ENCODE measurements around the gene LRRC4C.

The LRRC4C gene

GRCh38 chr11:41459465-41460401, at the start of gene LRRC4C:
Gene LRRC4C (minus strand): TSS chr11:41459652.
- DNase-seq, result no peak

GRCh38 chr11:41508121-41508520, 48.7 kb upstream of the LRRC4C start:
- no peak for DNase-seq

- DNase-seq, result no peak
Observed at GRCh38 chr11:41499429-41499828, 40.0 kb upstream of the LRRC4C start.

- no peak for DNase-seq
Observed at GRCh38 chr11:41498726-41499125, 39.3 kb upstream of the LRRC4C start.

- DNase-seq, result no peak
Observed at GRCh38 chr11:41497974-41498373, 38.5 kb upstream of the LRRC4C start.

GRCh38 chr11:41494716-41495115, 35.3 kb upstream of the LRRC4C start:
- DNase-seq, result no peak

GRCh38 chr11:41486424-41486823, 27.0 kb upstream of the LRRC4C start:
- DNase-seq, result no peak

- DNase-seq, result no peak
Observed at GRCh38 chr11:41483956-41484355, 24.5 kb upstream of the LRRC4C start.

GRCh38 chr11:41479179-41479578, 19.7 kb upstream of the LRRC4C start:
- no peak for DNase-seq

- no peak for DNase-seq
Observed at GRCh38 chr11:41461057-41461681, 1.7 kb upstream of the LRRC4C start.

- no peak for DNase-seq
Observed at GRCh38 chr11:41458641-41459040, 811 bp downstream of the LRRC4C start.

GRCh38 chr11:41458154-41458553, 1.3 kb downstream of the LRRC4C start:
- DNase-seq, result no peak

- no peak for DNase-seq
Observed at GRCh38 chr11:41457216-41458014, 2.0 kb downstream of the LRRC4C start.

- DNase-seq, result no peak
Observed at GRCh38 chr11:41456269-41456668, 3.2 kb downstream of the LRRC4C start.

GRCh38 chr11:41451011-41451410, 8.4 kb downstream of the LRRC4C start:
- no peak for DNase-seq

GRCh38 chr11:41449483-41450050, 9.9 kb downstream of the LRRC4C start:
- DNase-seq, result no peak

- DNase-seq, result no peak
Observed at GRCh38 chr11:41446566-41446965, 12.9 kb downstream of the LRRC4C start.

- DNase-seq, result no peak
Observed at GRCh38 chr11:41446107-41446506, 13.3 kb downstream of the LRRC4C start.

GRCh38 chr11:41437006-41437490, 22.4 kb downstream of the LRRC4C start:
- no peak for DNase-seq

GRCh38 chr11:41435531-41435930, 23.9 kb downstream of the LRRC4C start:
- no peak for DNase-seq

GRCh38 chr11:41431784-41432183, 27.7 kb downstream of the LRRC4C start:
- DNase-seq, result no peak

- no peak for DNase-seq
Observed at GRCh38 chr11:41419901-41420300, 39.6 kb downstream of the LRRC4C start.
